Sciatic nerve (tissue), 2 donors: ENCODE measurements around the gene TTC33. TPM values are rescaled to one million over a fixed set of nuclear protein-coding genes. Genes with fewer than 3 reads are reported as not detected.

Experiments used
- ATAC-seq: fragments of 200-7000 bp; cut with Tn5 transposase; one replicate; pipeline ENCODE4 v1.9.1; 2020; ENCODE audit warnings: mild to moderate bottlenecking, moderate library complexity
- DNase-seq: peaks from one replicate; pipeline ENCODE4 v3.0.0-alpha.2; 2020; ENCODE audit warnings: low spot score
- intact Hi-C: fragments of 100-400 bp; cut with DNase I; formaldehyde crosslinking; loops from one replicate; pipeline ENCODE4 v1.14.2; 2022
- total RNA-seq: library from RNA; stranded (reverse); fragmentation: NEBNext Ultra II Directional; extraction: Animal tissue kit (Norgen Biotek cat#: 25700); gene quantifications from one replicate; pipeline ENCODE4 v1.2.1, GENCODE V29; 2021
- donor health status: DM: no; HTN: no; CAD: no.
- donor health status: DM: no; HTN: no; CAD: no.

The TTC33 gene
- total RNA-seq, 1 donor from 2014 or later = 20.1 TPM

DNA sequence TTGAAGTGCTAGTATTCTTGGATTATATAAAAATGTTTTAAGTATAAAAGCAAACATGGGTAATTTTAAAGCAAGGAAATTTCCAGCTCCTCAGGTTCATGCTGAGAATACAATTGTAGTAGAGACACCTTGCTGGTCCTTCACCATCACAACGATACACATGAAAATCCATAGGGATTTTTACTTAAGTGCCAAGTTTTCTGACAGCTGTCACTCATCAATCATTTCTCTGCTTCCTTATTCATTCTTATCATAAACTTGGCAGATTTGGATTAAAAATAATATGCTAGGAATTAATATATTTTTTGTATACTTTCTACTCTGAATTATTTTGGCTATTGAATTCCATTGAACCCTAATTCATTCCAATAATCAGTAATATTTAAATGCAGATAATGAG lies 244.0 kb downstream of the TTC33 start:
- intact Hi-C loops = no loop called here
- no peak for ATAC-seq
- no peak for DNase-seq

GRCh38 chr5:40507095-40507494 lies 248.7 kb downstream of the TTC33 start:
- DNase-seq = no peak
- intact Hi-C loops = no loop called here
- ATAC-seq = no peak

GRCh38 chr5:40505031-40505430 lies 250.7 kb downstream of the TTC33 start:
- DNase-seq = no peak
- no peak for ATAC-seq
- intact Hi-C loops = no loop called here

DNA sequence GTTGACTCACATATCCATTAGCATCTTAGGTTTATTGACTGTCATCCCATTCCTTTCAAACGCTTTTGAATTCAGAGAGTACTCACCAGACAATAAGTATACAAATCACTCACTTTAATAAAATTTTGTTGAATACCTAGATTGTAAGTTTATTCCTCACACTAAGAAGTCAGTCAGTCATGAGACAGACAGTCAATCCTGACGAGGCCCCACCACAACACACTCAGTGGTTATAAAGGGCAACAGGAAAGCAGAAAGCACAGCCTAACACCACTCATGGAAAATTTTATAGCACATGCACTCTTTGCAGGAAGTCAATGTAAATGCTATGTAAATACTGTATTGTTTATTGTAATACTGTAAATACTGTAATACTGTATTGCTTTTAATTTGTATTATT lies 252.3 kb downstream of the TTC33 start:
- intact Hi-C loops = no loop called here
- peak; percentile 32 for ATAC-seq
- DNase-seq = no peak

- intact Hi-C loops = no loop called here
- DNase-seq (no peak), ATAC-seq (peak; percentile 52)
Measured at GRCh38 chr5:40502736-40503135, 253.0 kb downstream of the TTC33 start.

DNA sequence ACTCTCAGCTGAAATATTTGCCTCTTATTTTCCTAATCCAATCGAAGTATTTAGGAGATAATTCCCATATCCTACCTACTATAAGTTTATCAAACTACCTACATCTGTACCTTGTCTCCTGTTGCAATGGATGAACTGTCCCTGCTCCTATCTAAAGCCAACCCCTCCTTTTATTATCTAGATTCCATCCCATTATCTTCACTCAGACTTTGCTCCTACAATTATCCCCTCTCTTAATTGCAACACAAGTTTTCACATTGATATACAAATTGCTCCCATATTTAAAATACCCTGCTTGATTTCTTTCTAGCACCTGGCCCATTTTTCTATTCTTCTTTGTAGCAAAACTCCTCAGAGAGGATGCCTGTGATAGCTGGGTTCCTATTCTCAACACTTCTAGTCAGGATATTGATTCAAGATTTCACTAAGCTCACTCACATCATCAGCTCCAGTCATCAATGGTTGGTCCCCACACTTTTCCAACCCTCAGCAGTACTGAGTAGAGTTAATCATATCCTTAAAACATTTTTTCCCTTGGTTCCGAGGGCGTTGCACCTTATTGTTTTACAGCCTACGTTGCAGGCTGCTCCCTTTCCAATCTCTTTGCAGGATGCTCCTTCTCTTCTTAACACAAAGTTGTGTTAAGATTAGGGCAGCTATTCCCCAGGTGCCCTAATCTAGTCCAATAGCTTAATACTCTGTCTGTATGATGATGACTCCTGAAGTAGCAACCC lies 253.9 kb downstream of the TTC33 start:
- ATAC-seq = no peak
- DNase-seq = no peak

GRCh38 chr5:40499518-40500273 lies 256.1 kb downstream of the TTC33 start:
- DNase-seq = no peak
- no peak for ATAC-seq
- intact Hi-C loops = no loop called here

More for the DNA sequence above, 253.9 kb downstream of the TTC33 start:
- intact Hi-C loops = no loop called here

DNA sequence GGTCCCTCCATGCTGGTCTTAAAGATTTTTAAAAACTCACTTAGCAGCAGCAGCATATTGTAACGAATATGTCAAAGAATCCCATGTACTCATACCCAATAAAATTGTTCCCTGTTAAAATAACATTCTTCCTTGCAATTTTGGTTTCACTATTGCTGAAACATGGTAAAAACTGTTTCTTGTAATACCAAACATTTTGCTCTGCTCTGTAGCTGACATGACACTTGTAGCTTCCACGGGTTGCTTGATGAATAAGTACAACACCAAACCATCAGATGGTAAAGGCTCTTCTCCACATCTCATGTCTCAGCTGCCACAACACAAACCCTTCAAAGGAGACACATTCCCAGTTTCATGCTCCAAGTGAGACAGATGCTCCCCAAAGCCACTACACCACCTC lies 256.8 kb downstream of the TTC33 start:
- DNase-seq (no peak), ATAC-seq (no peak)
- intact Hi-C loops = no loop called here

DNA sequence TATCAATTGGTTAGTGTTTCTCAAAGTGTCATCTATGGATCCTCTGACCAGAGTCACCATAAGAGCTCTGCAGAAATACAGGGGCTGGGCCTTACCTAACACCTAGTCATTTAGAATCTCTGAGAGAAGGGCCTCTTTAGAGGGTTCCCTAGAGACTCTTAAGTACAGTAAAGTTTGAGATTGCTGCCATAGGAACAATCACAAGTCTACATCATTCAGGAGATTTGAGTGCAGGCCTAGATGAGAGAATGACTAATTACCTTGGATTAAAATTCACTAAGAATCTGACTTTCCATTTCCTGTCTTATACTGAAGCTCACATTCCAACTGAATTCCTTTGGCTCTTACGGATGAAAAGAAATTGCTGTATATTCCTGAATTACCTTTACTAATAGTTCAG lies 258.2 kb downstream of the TTC33 start:
- DNase-seq (no peak), ATAC-seq (no peak)

GRCh38 chr5:40495237-40495635 lies 260.5 kb downstream of the TTC33 start:
- intact Hi-C loops = no loop called here
- ATAC-seq = no peak

More for the DNA sequence above, 258.2 kb downstream of the TTC33 start:
- intact Hi-C loops = no loop called here

DNA sequence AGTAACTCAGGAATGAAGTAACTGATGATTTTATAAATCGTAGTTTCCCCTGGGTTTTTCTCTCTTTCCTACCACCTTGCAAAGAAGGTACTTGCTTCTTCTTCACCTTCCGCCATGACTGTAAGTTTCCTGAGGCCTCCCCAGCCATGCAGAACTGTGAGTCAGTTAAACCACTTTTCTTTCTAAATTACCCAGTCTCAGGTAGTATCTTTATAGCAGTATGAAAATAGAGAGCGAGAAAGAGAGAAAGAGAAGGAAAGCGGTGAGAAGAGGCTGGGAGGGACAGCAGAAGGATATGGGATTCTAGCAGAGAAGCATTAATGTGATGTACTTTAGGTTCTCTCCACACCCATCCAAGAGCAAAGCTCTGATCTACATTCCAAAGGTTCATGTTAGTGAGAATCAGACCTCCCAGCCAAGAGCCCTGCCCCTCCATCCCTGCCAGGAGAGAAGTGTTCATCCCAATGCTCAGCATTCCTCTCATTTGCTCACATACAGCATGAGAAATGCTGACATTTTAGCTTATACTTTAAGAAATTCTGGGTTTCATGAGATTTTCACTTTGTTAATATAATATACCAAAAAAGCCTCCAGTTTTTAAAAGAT lies 261.0 kb downstream of the TTC33 start:
- ATAC-seq (no peak), DNase-seq (no peak)
- intact Hi-C loops = no loop called here

More at GRCh38 chr5:40495237-40495635, 260.5 kb downstream of the TTC33 start:
- no peak for DNase-seq

GRCh38 chr5:40492056-40492455 lies 263.7 kb downstream of the TTC33 start:
- no peak for ATAC-seq
- DNase-seq = no peak
- intact Hi-C loops = no loop called here

- intact Hi-C loops = no loop called here
- no peak for DNase-seq
- ATAC-seq = no peak
Measured at GRCh38 chr5:40491644-40492043, 264.1 kb downstream of the TTC33 start.

GRCh38 chr5:40490464-40491111 lies 265.2 kb downstream of the TTC33 start:
- no peak for ATAC-seq
- intact Hi-C loops = no loop called here
- no peak for DNase-seq

DNA sequence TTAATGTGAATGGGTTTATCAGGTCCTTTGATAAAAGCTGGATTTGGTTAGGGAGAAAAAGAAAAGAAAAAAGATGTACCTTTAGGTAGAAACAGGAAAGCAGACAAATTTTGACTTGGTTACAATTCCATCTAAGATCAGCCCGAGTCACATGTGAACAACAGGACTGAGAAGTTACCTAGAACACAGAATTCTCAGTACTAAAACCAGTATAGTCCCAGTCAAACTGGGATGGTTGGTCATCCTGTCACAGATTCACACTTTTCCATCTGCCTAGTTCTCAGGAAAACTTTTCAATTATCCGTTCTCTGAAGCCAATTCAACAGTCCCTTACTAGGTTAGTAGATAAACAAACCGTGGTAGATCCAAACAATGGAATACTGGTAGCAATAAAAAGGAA lies 266.3 kb downstream of the TTC33 start:
- no peak for DNase-seq
- intact Hi-C loops = no loop called here
- ATAC-seq = no peak

GRCh38 chr5:40486437-40487275 lies 269.1 kb downstream of the TTC33 start:
- intact Hi-C loops = no loop called here
- no peak for DNase-seq
- ATAC-seq = no peak

DNA sequence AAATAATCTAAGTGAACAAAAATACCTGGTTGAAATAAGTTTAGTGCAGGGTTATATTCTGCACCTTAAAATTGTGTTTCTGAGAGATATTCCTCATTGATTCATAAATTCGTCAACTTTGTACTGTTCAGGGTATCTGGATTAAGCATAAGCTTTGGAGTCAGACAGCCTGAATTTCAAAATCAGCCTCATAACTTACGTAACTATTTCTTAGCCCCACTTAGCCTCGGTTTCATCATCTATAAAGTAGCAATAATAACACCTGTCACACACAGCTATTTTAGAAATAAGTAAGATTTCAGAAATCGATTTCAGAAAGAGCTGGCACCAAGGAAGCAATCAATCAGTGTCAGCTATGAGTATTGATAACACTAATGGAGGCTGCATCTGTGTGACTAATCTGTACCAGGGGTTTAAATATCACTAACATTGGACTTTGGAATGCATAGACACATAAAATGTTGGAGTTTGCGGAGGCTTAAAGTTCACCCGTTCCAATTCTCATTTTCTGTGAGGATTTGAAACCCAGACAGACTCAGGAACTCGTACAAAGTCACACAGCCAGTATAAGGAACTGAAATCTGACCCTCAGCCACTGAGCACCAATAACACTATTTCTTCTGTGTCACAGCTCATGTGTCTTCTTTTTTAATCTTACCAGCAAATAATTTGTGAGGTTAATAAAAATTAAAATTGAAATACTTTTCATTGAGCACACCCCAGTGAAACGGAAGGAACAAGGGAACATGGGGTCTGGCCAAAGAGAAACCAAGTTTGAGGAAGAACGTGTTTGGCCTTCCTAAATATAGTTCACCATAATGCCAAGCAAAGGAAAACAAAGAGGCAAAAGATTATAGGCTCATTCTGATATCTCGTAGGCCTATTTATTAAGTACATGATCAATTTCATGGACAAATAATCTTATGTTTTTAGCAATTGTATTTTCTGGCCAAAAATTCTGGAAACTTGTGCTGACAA lies 270.5 kb downstream of the TTC33 start:
- no peak for DNase-seq
- intact Hi-C loops = no loop called here
- ATAC-seq = peak; percentile 48

DNA sequence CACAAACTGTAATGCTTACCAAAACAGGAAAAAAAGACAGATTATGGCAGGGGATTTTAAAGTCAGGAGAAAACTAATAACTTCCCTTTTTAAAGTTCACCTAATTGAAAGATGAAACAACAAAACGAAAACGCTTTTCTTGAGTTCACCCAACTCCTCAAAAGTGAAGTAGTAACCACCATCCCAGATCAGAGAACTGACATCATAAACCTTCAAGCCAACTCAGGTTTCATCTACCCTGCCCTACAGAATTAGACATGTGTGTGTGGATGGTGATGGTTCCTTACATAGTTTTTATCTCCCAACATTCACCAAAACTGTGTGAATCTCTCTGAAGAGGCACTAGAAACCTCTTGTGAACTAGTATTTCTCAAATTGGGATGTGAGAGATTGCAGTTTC lies 271.3 kb downstream of the TTC33 start:
- DNase-seq = no peak
- intact Hi-C loops = no loop called here
- no peak for ATAC-seq
